B cell (primary cell): ENCODE data around the gene COL17A1. TPM values are rescaled to one million over a fixed set of nuclear protein-coding genes. Genes with fewer than 3 reads are reported as not detected.

Experiments used
- ATAC-seq: fragments of 200-7000 bp; cut with Tn5 transposase; one replicate; pipeline ENCODE4 v1.10.0; 2021; ENCODE audit warnings: low read depth, mild to moderate bottlenecking, moderate number of reproducible peaks, moderate library complexity
- CTCF ChIA-PET: fragments of 350-600 bp; sonication (Branson Sonifier 250); formaldehyde crosslinking; loops from one replicate; lab custom pipeline; 2021; ENCODE audit warnings: antibody characterized with exemption, inconsistent platforms; lab: Charles Lee
- POLR2A ChIA-PET: fragments of 350-600 bp; sonication (Branson Sonifier 250); formaldehyde crosslinking; loops from one replicate; lab custom pipeline; 2021; ENCODE audit warnings: antibody characterized with exemption; lab: Charles Lee
- DNase-seq: peaks from one replicate; pipeline ENCODE4 v3.0.0; 2013
- H2AFZ ChIP-seq: 2 replicates; pipeline ENCODE4 v1.6.1; 2012; ENCODE audit warnings: mild to moderate bottlenecking, low read depth, low read length; ENCODE audit not compliant: insufficient read depth, poor library complexity, severe bottlenecking
- H3K27ac ChIP-seq, 2 donors: 1 replicate in 1 of 2; 2 replicates in 1 of 2; pipeline ENCODE4 v1.5.1; 2012 to 2013; ENCODE audit warnings: low read length in 2 of 2, mild to moderate bottlenecking in 2 of 2, moderate library complexity in 1 of 2
- H3K27me3 ChIP-seq, 4 experiments: fragments of 200-600 bp in 1 of 4; sonication (generic) in 1 of 4; replicated peaks in 1 of 4; 1 replicate in 2 of 4; 2 replicates in 2 of 4; pipeline versions ENCODE4 v1.6.1 to v1.7.0; 2013 to 2016; ENCODE audit warnings: low read length in 3 of 4, mild to moderate bottlenecking in 2 of 4, mixed read lengths in 1 of 4, moderate library complexity in 1 of 4; ENCODE audit not compliant: insufficient read depth in 4 of 4, control insufficient read depth in 3 of 4; ENCODE audit errors: control extremely low read depth in 1 of 4
- H3K36me3 ChIP-seq, 2 experiments: replicated peaks in 1 of 2; 1 replicate in 1 of 2; 2 replicates in 1 of 2; pipeline versions ENCODE4 v1.6.1 to v1.7.1; 2013; ENCODE audit warnings: low read length in 1 of 2; ENCODE audit not compliant: insufficient read depth in 2 of 2, control insufficient read depth in 1 of 2; ENCODE audit errors: control extremely low read depth in 1 of 2, extremely low read depth in 1 of 2
- H3K4me1 ChIP-seq, 2 donors: fragments of 200-600 bp in 1 of 2; sonication (generic) in 1 of 2; 1 replicate in 1 of 2; 2 replicates in 1 of 2; pipeline versions ENCODE4 v1.5.1 to v1.6.1; 2013 to 2017; ENCODE audit warnings: low read length in 2 of 2; ENCODE audit not compliant: control insufficient read depth in 2 of 2, insufficient read depth in 2 of 2
- H3K4me2 ChIP-seq: replicated peaks from 2 replicates; pipeline ENCODE3; 2012; ENCODE audit warnings: mild to moderate bottlenecking, low read depth, low read length; ENCODE audit not compliant: poor library complexity, severe bottlenecking
- H3K4me3 ChIP-seq, 5 experiments: fragments of 200-600 bp in 1 of 5; sonication (generic) in 1 of 5; 1 replicate in 3 of 5; 2 replicates in 2 of 5; pipeline versions ENCODE4 v1.5.1 to v1.7.0; 2011 to 2016; ENCODE audit warnings: low read length in 4 of 5, mild to moderate bottlenecking in 4 of 5, low read depth in 2 of 5, control low read depth in 1 of 5, moderate library complexity in 1 of 5; ENCODE audit not compliant: insufficient read depth in 1 of 5; ENCODE audit errors: control extremely low read depth in 1 of 5, extremely low read depth in 1 of 5
- H3K79me2 ChIP-seq: fragments of 200-600 bp; sonication (generic); one replicate; pipeline ENCODE4 v1.6.0; 2016; ENCODE audit warnings: low read length; ENCODE audit not compliant: control insufficient read depth, insufficient read depth
- H3K9ac ChIP-seq: fragments of 200-600 bp; sonication (generic); 2 replicates; pipeline ENCODE4 v1.6.1; 2017; ENCODE audit warnings: mild to moderate bottlenecking, low read length, moderate library complexity
- H3K9me3 ChIP-seq, 3 donors: one replicate each; pipeline versions ENCODE4 v1.6.1 to v1.7.1; 2013; ENCODE audit warnings: low read length in 2 of 3; ENCODE audit not compliant: control insufficient read depth in 2 of 3, insufficient read depth in 1 of 3; ENCODE audit errors: control extremely low read depth in 1 of 3
- H4K20me1 ChIP-seq: 2 replicates; pipeline ENCODE4 v1.6.0; 2012; ENCODE audit warnings: mild to moderate bottlenecking, low read length; ENCODE audit not compliant: insufficient read depth, control insufficient read depth, poor library complexity, severe bottlenecking
- H3K27ac Mint-ChIP-seq: one replicate; pipeline ENCODE4 v1.8.0; 2021; ENCODE audit warnings: mixed read lengths
- H3K27me3 Mint-ChIP-seq: one replicate; pipeline ENCODE4 v1.8.0; 2021; ENCODE audit warnings: mixed read lengths
- H3K4me1 Mint-ChIP-seq: one replicate; pipeline ENCODE4 v1.8.0; 2021; ENCODE audit warnings: mixed read lengths
- H3K4me3 Mint-ChIP-seq: one replicate; pipeline ENCODE4 v1.8.0; 2021; ENCODE audit warnings: mixed read lengths
- H3K9me3 Mint-ChIP-seq: one replicate; pipeline ENCODE4 v1.8.0; 2022; ENCODE audit warnings: mixed read lengths; ENCODE audit not compliant: insufficient read depth
- CTCF ChIP-seq: fragments of 200-600 bp; IDR thresholded peaks from one replicate; pipeline ENCODE4 v1.8.0; 2022; ENCODE audit warnings: antibody characterized with exemption, mild to moderate bottlenecking
- EZH2 ChIP-seq: IDR thresholded peaks from 2 replicates; pipeline ENCODE4 v1.6.1; 2012; ENCODE audit warnings: borderline replicate concordance, low read depth, mild to moderate bottlenecking, moderate library complexity, low read length; ENCODE audit not compliant: insufficient read depth, poor library complexity, severe bottlenecking
- WGBS: methylation state at CpG from one replicate; pipeline ENCODE4 v1.1.5; 2013; ENCODE audit warnings: missing lambda C conversion rate; ENCODE audit not compliant: insufficient coverage; 5-methylcytosine and 5-hydroxymethylcytosine counted together
- intact Hi-C: fragments of 100-400 bp; cut with micrococcal nuclease; formaldehyde crosslinking; loops from one replicate; pipeline ENCODE4 v1.10.0; 2022
- polyA plus RNA-seq: library from polyadenylated mRNA; depleted of rRNA; stranded (reverse); fragments of >200 nt; gene quantifications from 2 replicates; pipeline ENCODE4 v1.2.3, GENCODE V29; 2012
- total RNA-seq, 2 donors: library from RNA; stranded (reverse); fragments of 120-200 nt in 1 of 2; gene quantifications; 1 replicate in 1 of 2; 2 replicates in 1 of 2; pipeline versions ENCODE4 v1.2.3 to v1.2.4, GENCODE V29; 2013 to 2022

Gene COL17A1
- total and polyA plus RNA-seq, 2 donors (not counting 1 experiment from before 2014, with no cell fraction given) = not detected

GRCh38 chr10:104056619-104057273 lies 28.9 kb downstream of the COL17A1 start:
- Histone ChIP-seq H3K79me2 (no peaks in the 10 kb centered on the region), H3K4me2 (no peak overlapping the region), H3K4me1 (no peaks in the 10 kb centered on the region), H3K9ac (no peak overlapping the region), H2AFZ (no peak overlapping the region), H3K36me3 (no peaks in the 10 kb centered on the region), H4K20me1 (no peaks in the 10 kb centered on the region), H3K9me3 (no peaks in the 10 kb centered on the region), H3K4me3 (no peak overlapping the region), H3K27ac (no peak overlapping the region), H3K27me3 (no peaks in the 10 kb centered on the region)
- WGBS = 88% methylated on average over 14 of the region's 14 CpGs
- intact Hi-C loops = no loop called here
- no peak overlapping the region for H3K27ac Mint-ChIP-seq
- H3K4me3 Mint-ChIP-seq = no peak overlapping the region
- ATAC-seq = no peak
- H3K27me3 Mint-ChIP-seq = peaks cover 3% of the 10 kb centered on the region
- ChIA-PET CTCF (interaction anchor here (1.1 kb wide), 1 partner anchor 64 kb away, joined by 4 read pairs; no protein-coding TSS in a partner anchor), POLR2A (no interaction called here)
- DNase-seq = no peak
- TF ChIP-seq CTCF = no peak
- TF ChIP-seq EZH2 = no peak
- no peaks in the 10 kb centered on the region for H3K4me1 Mint-ChIP-seq
- no peaks in the 10 kb centered on the region for H3K9me3 Mint-ChIP-seq

GRCh38 chr10:104054430-104054829 lies 31.2 kb downstream of the COL17A1 start:
- Histone ChIP-seq H3K27me3 (no peaks in the 10 kb centered on the region), H3K4me1 (no peaks in the 10 kb centered on the region), H3K79me2 (no peaks in the 10 kb centered on the region), H3K9me3 (no peaks in the 10 kb centered on the region), H3K4me3 (no peak overlapping the region), H3K9ac (no peak overlapping the region), H4K20me1 (no peaks in the 10 kb centered on the region), H3K36me3 (no peaks in the 10 kb centered on the region), H3K27ac (no peak overlapping the region), H2AFZ (no peak overlapping the region), H3K4me2 (no peak overlapping the region)
- 84% methylated on average over 5 of the region's 8 CpGs for WGBS
- no peaks in the 10 kb centered on the region for H3K4me1 Mint-ChIP-seq
- ATAC-seq = no peak
- DNase-seq = no peak
- CTCF ChIA-PET = no interaction called here
- no peak overlapping the region for H3K27ac Mint-ChIP-seq
- TF ChIP-seq CTCF = no peak
- TF ChIP-seq EZH2 = no peak
- no peaks in the 10 kb centered on the region for H3K27me3 Mint-ChIP-seq
- no peaks in the 10 kb centered on the region for H3K9me3 Mint-ChIP-seq
- POLR2A ChIA-PET = no interaction called here
- H3K4me3 Mint-ChIP-seq = no peak overlapping the region
- intact Hi-C loops = no loop called here
